ENCODE measurements around the gene MISP. TPM values are rescaled to one million over a fixed set of nuclear protein-coding genes. Genes with fewer than 3 reads are reported as not detected.
"Not testable (repeated sequence)": the region's sequence is repeated elsewhere in the genome, so short reads cannot be mapped to it uniquely, and the experiment has no call there.

The MISP gene
- total and polyA plus RNA-seq, 9 donors, result 0.08 to 44.0 (median 0.55) TPM

DNA sequence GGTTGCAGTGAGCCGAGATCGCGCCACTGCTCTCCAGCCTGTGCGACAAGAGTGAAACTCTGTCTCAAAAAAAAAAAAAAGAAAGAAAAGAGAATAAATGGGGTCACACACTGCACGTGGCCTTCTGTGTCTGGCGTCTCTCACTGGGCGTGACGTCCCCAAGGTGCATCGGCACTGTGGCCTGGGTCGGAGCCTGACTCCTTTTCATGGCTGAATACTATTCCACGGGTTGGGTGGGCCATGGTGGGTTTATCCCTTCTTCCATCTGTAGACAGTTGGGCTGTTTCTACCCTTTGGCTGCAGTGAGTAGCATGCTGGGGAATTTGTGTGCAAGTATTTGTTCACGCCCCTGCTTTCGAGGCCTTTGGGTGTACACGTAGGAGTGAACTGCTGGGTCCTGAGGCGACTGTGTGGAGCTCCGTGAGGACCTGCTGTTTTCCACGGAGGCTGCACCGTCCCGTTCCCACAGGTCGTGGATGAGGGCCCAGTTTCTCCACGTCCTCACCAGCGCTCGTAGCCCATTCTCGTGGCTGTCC lies 8.3 kb upstream of the MISP start:
- Histone ChIP-seq H3K9me3 (peaks cover 0 to 2% of the 10 kb centered on the region in 2 donors), H3K36me3 (no peaks in the 10 kb centered on the region), H3K4me1 (ENCODE audit: insufficient read depth) (peaks cover 2% of the 10 kb centered on the region), H3K4me3 (no peak overlapping the region), H3K27ac (no peak overlapping the region), H3K27me3 (no peaks in the 10 kb centered on the region)
- intact Hi-C loops (cut with DNase I), result no loop called here
- no peak for DNase-seq
- 87 to 90% (median 87%) methylated on average over 24 of the region's 24 CpGs for WGBS, 3 donors
- no peak for TF ChIP-seq POLR2A (IDR thresholded peaks at IDR 0.05)
- TF ChIP-seq EP300 (IDR thresholded peaks at IDR 0.05), result no peak
- no peak for TF ChIP-seq CTCF (IDR thresholded peaks at IDR 0.05)

DNA sequence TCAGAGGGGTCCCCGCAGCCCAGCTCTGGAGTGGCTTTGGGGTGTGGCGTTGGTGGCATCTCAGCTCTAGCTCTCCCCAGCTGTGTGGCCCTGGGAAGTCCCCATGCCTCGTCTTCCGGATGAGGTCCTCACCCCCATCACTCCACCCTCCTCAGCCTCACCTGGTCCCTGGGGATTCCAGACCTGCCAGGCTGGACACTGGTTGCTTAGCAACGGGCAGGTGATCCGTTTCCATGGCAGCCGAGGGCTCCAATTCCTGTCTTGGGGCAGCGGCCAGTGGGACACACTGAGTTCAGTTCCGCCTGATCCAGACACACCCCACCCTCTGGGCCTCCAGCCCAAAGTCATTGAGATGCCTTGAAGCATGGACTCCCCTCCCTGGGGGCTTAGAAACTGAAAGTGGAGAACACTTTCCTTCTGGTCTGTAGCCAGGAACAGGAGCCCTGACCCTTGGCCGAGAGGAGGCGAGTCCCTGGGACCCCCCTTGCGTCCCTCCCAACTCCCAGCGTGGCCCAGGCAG lies 7.7 kb upstream of the MISP start:
- peaks cover 2% of the 10 kb centered on the region for H3K4me1 ChIP-seq (ENCODE audit: insufficient read depth)
- 29 to 43% (median 31%) methylated on average over 13 of the region's 13 CpGs for WGBS, 3 donors
- no peak overlapping the region for H3K4me3 ChIP-seq
- H3K27me3 ChIP-seq, result no peaks in the 10 kb centered on the region
- intact Hi-C loops (cut with DNase I), result no loop called here
- H3K27ac ChIP-seq, result no peak overlapping the region
- H3K9me3 ChIP-seq, result peaks cover 0 to 6% of the 10 kb centered on the region in 2 donors
- TF ChIP-seq CTCF (IDR thresholded peaks at IDR 0.05) (no peak), EP300 (IDR thresholded peaks at IDR 0.05) (no peak), POLR2A (IDR thresholded peaks at IDR 0.05) (no peak)
- H3K36me3 ChIP-seq, result no peaks in the 10 kb centered on the region
- peak in 2 of 5 donors; percentile 65 to 83 for DNase-seq

- H3K9me3 ChIP-seq; H3K27me3 ChIP-seq; intact Hi-C loops (cut with DNase I); H3K4me3 ChIP-seq; H3K4me1 ChIP-seq (ENCODE audit: insufficient read depth); H3K36me3 ChIP-seq: not testable (repeated sequence)
- WGBS, 3 donors, result 9 to 25% (median 15%) methylated on average over 7 of the region's 7 CpGs
- H3K27ac ChIP-seq, result peak overlapping the region in 1 of 2 donors; percentile 13
- peak in 3 of 5 donors; percentile 64 to 81 (median 76) for DNase-seq
Observed at GRCh38 chr19:745138-745537, 5.8 kb upstream of the MISP start.

- intact Hi-C loops (cut with DNase I), result no loop called here
- Histone ChIP-seq H3K27ac (no peak overlapping the region), H3K4me3 (no peak overlapping the region), H3K27me3 (no peaks in the 10 kb centered on the region), H3K36me3 (no peaks in the 10 kb centered on the region), H3K9me3 (peaks cover 0 to 6% of the 10 kb centered on the region in 2 donors), H3K4me1 (ENCODE audit: insufficient read depth) (peaks cover 2% of the 10 kb centered on the region)
- 96% methylated on average over 42 to 43 of the region's 43 CpGs for WGBS, 3 donors
- TF ChIP-seq EP300 (IDR thresholded peaks at IDR 0.05) (no peak), CTCF (IDR thresholded peaks at IDR 0.05) (no peak), POLR2A (IDR thresholded peaks at IDR 0.05) (no peak)
- no peak for DNase-seq
Observed at GRCh38 chr19:746208-746819, 4.6 kb upstream of the MISP start.

- Histone ChIP-seq H3K36me3 (no peaks in the 10 kb centered on the region), H3K9me3 (peaks cover 0 to 6% of the 10 kb centered on the region in 2 donors), H3K4me1 (ENCODE audit: insufficient read depth) (peaks cover 2% of the 10 kb centered on the region), H3K27ac (no peak overlapping the region), H3K27me3 (no peaks in the 10 kb centered on the region), H3K4me3 (no peak overlapping the region)
- TF ChIP-seq POLR2A (IDR thresholded peaks at IDR 0.05) (no peak), EP300 (IDR thresholded peaks at IDR 0.05) (no peak), CTCF (IDR thresholded peaks at IDR 0.05) (no peak)
- no peak for DNase-seq
- intact Hi-C loops (cut with DNase I), result no loop called here
- 89 to 98% (median 96%) methylated on average over 22 of the region's 22 CpGs for WGBS, 3 donors
Observed at GRCh38 chr19:746956-747355, 4.0 kb upstream of the MISP start.
